ENCODE results near the gene PRUNE2. TPM values are rescaled to one million over a fixed set of nuclear protein-coding genes. Genes with fewer than 3 reads are reported as not detected.

Gene PRUNE2
- total RNA-seq, 2 donors from 2014 or later: 0.45 to 0.57 TPM

DNA sequence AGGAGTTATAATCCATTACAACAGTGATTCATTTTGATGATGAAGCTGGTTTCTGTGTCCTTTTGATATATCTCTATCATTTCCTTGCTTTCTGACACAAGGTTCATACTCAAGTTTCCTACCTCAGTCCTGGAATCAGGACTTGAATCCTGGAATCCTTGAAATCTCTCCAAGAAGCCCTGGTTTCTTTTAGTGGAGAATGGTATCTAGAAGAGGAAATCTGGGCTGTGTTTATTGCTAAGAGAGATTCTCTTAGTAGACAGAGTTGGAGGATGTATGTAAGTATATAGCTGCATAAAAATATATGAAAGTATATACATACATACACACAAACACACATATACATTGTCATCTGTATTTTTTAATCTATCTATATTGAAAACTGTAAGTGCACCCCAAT lies 332.5 kb downstream of the PRUNE2 start:
- H3K9me3 Mint-ChIP-seq: peaks cover 3% of the 10 kb centered on the region
- H3K4me1 Mint-ChIP-seq (ENCODE audit: low read depth in 2 of 2): peaks cover 58 to 81% of the 10 kb centered on the region in 2 donors
- no peak for DNase-seq (ENCODE audit: low spot score)
- H3K4me3 Mint-ChIP-seq: no peak overlapping the region
- no peak overlapping the region for H3K27ac Mint-ChIP-seq
- H3K36me3 Mint-ChIP-seq: no peaks in the 10 kb centered on the region
- ATAC-seq: no peak
- no peaks in the 10 kb centered on the region for H3K27me3 Mint-ChIP-seq

GRCh38 chr9:76572151-76572550 lies 333.8 kb downstream of the PRUNE2 start:
- Mint-ChIP-seq H3K36me3 (peaks cover 6% of the 10 kb centered on the region), H3K4me3 (peak overlapping the region; percentile 76), H3K27ac (peak overlapping the region; percentile 57 to 63), H3K9me3 (peaks cover 3% of the 10 kb centered on the region), H3K27me3 (no peaks in the 10 kb centered on the region), H3K4me1 (ENCODE audit: low read depth in 2 of 2) (peaks cover 53 to 75% of the 10 kb centered on the region in 2 donors)
- DNase-seq (ENCODE audit: low spot score) (no peak), ATAC-seq (no peak)

- DNase-seq (ENCODE audit: low spot score) (peak; percentile 68), ATAC-seq (no peak)
- H3K4me3 Mint-ChIP-seq: peak overlapping the region; percentile 76
- H3K4me1 Mint-ChIP-seq (ENCODE audit: low read depth in 2 of 2): peaks cover 52 to 73% of the 10 kb centered on the region in 2 donors
- H3K27me3 Mint-ChIP-seq: no peaks in the 10 kb centered on the region
- H3K27ac Mint-ChIP-seq: peak overlapping the region; percentile 17 to 58
- peaks cover 3% of the 10 kb centered on the region for H3K9me3 Mint-ChIP-seq
- H3K36me3 Mint-ChIP-seq: peaks cover 6% of the 10 kb centered on the region
Observed at GRCh38 chr9:76571743-76572146, 334.2 kb downstream of the PRUNE2 start.

GRCh38 chr9:76571288-76571687 lies 334.6 kb downstream of the PRUNE2 start:
- DNase-seq (ENCODE audit: low spot score) (no peak), ATAC-seq (peak; percentile 75 to 84)
- H3K4me3 Mint-ChIP-seq: peak overlapping the region; percentile 64
- no peaks in the 10 kb centered on the region for H3K27me3 Mint-ChIP-seq
- H3K9me3 Mint-ChIP-seq: peaks cover 3% of the 10 kb centered on the region
- peaks cover 49 to 68% of the 10 kb centered on the region in 2 donors for H3K4me1 Mint-ChIP-seq (ENCODE audit: low read depth in 2 of 2)
- peaks cover 6% of the 10 kb centered on the region for H3K36me3 Mint-ChIP-seq
- H3K27ac Mint-ChIP-seq: peak overlapping the region; percentile 17 to 58

- Mint-ChIP-seq H3K36me3 (peaks cover 6% of the 10 kb centered on the region), H3K27ac (peak overlapping the region; percentile 17 to 58), H3K27me3 (no peaks in the 10 kb centered on the region), H3K9me3 (peaks cover 3% of the 10 kb centered on the region), H3K4me3 (peak overlapping the region; percentile 64), H3K4me1 (ENCODE audit: low read depth in 2 of 2) (peaks cover 45 to 64% of the 10 kb centered on the region in 2 donors)
- DNase-seq (ENCODE audit: low spot score) (no peak), ATAC-seq (no peak)
Observed at GRCh38 chr9:76570826-76571225, 335.1 kb downstream of the PRUNE2 start.

- no peak overlapping the region for H3K4me3 Mint-ChIP-seq
- no peak overlapping the region for H3K27ac Mint-ChIP-seq
- H3K9me3 Mint-ChIP-seq: peaks cover 3% of the 10 kb centered on the region
- H3K27me3 Mint-ChIP-seq: no peaks in the 10 kb centered on the region
- peaks cover 6% of the 10 kb centered on the region for H3K36me3 Mint-ChIP-seq
- no peak for ATAC-seq
- no peak for DNase-seq (ENCODE audit: low spot score)
- peaks cover 43 to 61% of the 10 kb centered on the region in 2 donors for H3K4me1 Mint-ChIP-seq (ENCODE audit: low read depth in 2 of 2)
Observed at GRCh38 chr9:76567086-76567485, 338.8 kb downstream of the PRUNE2 start.

GRCh38 chr9:76564297-76564696 lies 341.6 kb downstream of the PRUNE2 start:
- Mint-ChIP-seq H3K4me1 (ENCODE audit: low read depth in 2 of 2) (peaks cover 34 to 41% of the 10 kb centered on the region in 2 donors), H3K27ac (peak overlapping the region; percentile 1 to 67)
- DNase-seq (ENCODE audit: low spot score): no peak

DNA sequence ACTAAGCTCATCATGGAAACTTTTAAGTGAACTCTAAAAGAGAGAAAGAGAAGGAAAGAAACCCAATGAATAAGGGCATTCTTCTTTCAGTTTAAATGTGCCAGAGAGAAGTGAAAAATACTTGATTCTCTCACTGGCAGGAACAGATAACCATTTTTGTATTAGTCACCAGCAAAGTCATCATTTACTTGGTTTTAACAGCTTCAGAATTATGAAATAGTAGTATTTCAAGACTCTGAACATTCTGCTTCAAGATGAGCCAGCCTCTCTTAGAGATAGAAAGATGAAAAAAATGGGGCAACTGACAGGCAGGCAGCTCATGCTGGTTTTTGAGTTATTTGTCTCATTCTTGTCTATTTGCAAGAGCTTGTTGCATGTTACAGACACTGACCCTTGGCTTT lies 343.4 kb downstream of the PRUNE2 start:
- peaks cover 31 to 43% of the 10 kb centered on the region in 2 donors for H3K4me1 Mint-ChIP-seq (ENCODE audit: low read depth in 2 of 2)
- H3K4me3 Mint-ChIP-seq: peak overlapping the region; percentile 52
- DNase-seq (ENCODE audit: low spot score) (no peak), ATAC-seq (peak; percentile 87 to 91)
- peak overlapping the region; percentile 67 to 86 for H3K27ac Mint-ChIP-seq
- no peaks in the 10 kb centered on the region for H3K27me3 Mint-ChIP-seq
- H3K36me3 Mint-ChIP-seq: peaks cover 3% of the 10 kb centered on the region
- no peaks in the 10 kb centered on the region for H3K9me3 Mint-ChIP-seq

More at GRCh38 chr9:76564297-76564696, 341.6 kb downstream of the PRUNE2 start:
- ATAC-seq: no peak
- Mint-ChIP-seq H3K4me3 (no peak overlapping the region), H3K9me3 (peaks cover 3% of the 10 kb centered on the region), H3K36me3 (peaks cover 6% of the 10 kb centered on the region), H3K27me3 (no peaks in the 10 kb centered on the region)

DNA sequence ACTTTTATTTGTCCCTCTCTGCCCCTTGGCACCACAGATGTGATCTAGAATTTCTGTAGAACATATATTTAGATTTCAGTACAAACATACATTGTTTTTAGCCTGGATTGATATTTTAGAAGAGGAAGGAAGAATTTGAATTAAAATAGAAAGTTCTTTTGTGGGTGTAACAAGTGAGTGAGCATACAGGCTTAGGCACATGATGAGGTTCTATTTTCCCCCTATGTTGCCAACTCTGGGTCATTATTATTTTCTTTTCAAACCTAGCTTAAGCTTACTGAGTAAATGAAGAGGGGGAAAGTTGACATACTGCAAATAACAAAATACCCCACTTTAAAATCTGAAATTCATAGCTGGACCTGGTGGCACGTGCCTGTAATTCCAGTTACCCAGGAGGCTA lies 344.0 kb downstream of the PRUNE2 start:
- H3K27ac Mint-ChIP-seq: peak overlapping the region; percentile 67 to 86
- no peak for ATAC-seq
- peak overlapping the region; percentile 52 for H3K4me3 Mint-ChIP-seq
- DNase-seq (ENCODE audit: low spot score): no peak
- H3K27me3 Mint-ChIP-seq: no peaks in the 10 kb centered on the region
- no peaks in the 10 kb centered on the region for H3K36me3 Mint-ChIP-seq
- peaks cover 31 to 41% of the 10 kb centered on the region in 2 donors for H3K4me1 Mint-ChIP-seq (ENCODE audit: low read depth in 2 of 2)
- no peaks in the 10 kb centered on the region for H3K9me3 Mint-ChIP-seq

Other genes with a start within 250 kb of the PRUNE2 start
- gene PCA3, start 141.7 kb downstream of the PRUNE2 start, total RNA-seq: not detected
- gene FOXB2, start 113.5 kb upstream of the PRUNE2 start, total RNA-seq: not detected

All from natural killer cell treated with Interleukin-12 subunit alpha and Interleukin-12 subunit beta and Interleukin-15 and Interleukin-18, amount 100 ng/mL, for 72 hours (primary cell).